ENCODE results near the gene LAMA1.

Gene LAMA1

GRCh38 chr18:6980363-6980762, 137.2 kb downstream of the LAMA1 start:
- Histone ChIP-seq H3F3A (ENCODE audit: low read depth) (no peaks in the 10 kb centered on the region), H4K20me1 (ENCODE audit: insufficient read depth, low read length, poor library complexity, severe bottlenecking) (no peaks in the 10 kb centered on the region), H3K9ac (ENCODE audit: low read depth, low read length, poor library complexity, severe bottlenecking) (no peak overlapping the region), H3K79me2 (ENCODE audit: insufficient read depth, low read length) (no peaks in the 10 kb centered on the region), H3K9me2 (replicated peaks; ENCODE audit: low read depth, low read length) (no peaks in the 10 kb centered on the region), H3K9me3 (ENCODE audit: insufficient read depth, low read depth, low read length) (0 out of 2 replicates have a peak, but pooled peaks cover 3% of the 10 kb centered on the region), H3K4me2 (ENCODE audit: low read depth, low read length, poor library complexity, severe bottlenecking) (no peak overlapping the region), H3K4me3 (ENCODE audit: low read length, poor library complexity, severe bottlenecking) (no peak overlapping the region), H3K36me3 (ENCODE audit: insufficient read depth, low read length) (no peaks in the 10 kb centered on the region), H3K27me3 (ENCODE audit: insufficient read depth, low read length, poor library complexity, severe bottlenecking) (no peaks in the 10 kb centered on the region), H2AFZ (ENCODE audit: low read length) (no peak overlapping the region), H3K4me1 (ENCODE audit: insufficient read depth, low read length, poor library complexity, severe bottlenecking) (no peaks in the 10 kb centered on the region)
- TF ChIP-seq, protein P1, sequence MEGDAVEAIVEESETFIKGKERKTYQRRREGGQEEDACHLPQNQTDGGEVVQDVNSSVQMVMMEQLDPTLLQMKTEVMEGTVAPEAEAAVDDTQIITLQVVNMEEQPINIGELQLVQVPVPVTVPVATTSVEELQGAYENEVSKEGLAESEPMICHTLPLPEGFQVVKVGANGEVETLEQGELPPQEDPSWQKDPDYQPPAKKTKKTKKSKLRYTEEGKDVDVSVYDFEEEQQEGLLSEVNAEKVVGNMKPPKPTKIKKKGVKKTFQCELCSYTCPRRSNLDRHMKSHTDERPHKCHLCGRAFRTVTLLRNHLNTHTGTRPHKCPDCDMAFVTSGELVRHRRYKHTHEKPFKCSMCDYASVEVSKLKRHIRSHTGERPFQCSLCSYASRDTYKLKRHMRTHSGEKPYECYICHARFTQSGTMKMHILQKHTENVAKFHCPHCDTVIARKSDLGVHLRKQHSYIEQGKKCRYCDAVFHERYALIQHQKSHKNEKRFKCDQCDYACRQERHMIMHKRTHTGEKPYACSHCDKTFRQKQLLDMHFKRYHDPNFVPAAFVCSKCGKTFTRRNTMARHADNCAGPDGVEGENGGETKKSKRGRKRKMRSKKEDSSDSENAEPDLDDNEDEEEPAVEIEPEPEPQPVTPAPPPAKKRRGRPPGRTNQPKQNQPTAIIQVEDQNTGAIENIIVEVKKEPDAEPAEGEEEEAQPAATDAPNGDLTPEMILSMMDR (conservative IDR thresholded peaks at IDR 0.05; ENCODE audit: low read length), result no peak
- no peak for TF ChIP-seq EZH2phosphoT487 (IDR thresholded peaks at IDR 0.05; ENCODE audit: borderline replicate concordance)

GRCh38 chr18:6979954-6980353, 137.6 kb downstream of the LAMA1 start:
- no peak overlapping the region for H3K4me3 ChIP-seq (ENCODE audit: low read length, poor library complexity, severe bottlenecking)
- H3K4me2 ChIP-seq (ENCODE audit: low read depth, low read length, poor library complexity, severe bottlenecking), result no peak overlapping the region
- H2AFZ ChIP-seq (ENCODE audit: low read length), result no peak overlapping the region
- H3K4me1 ChIP-seq (ENCODE audit: insufficient read depth, low read length, poor library complexity, severe bottlenecking), result no peaks in the 10 kb centered on the region
- no peaks in the 10 kb centered on the region for H3K36me3 ChIP-seq (ENCODE audit: insufficient read depth, low read length)
- TF ChIP-seq, protein P1 (conservative IDR thresholded peaks at IDR 0.05; ENCODE audit: low read length), result no peak
- no peak for TF ChIP-seq EZH2phosphoT487 (IDR thresholded peaks at IDR 0.05; ENCODE audit: borderline replicate concordance)
- H4K20me1 ChIP-seq (ENCODE audit: insufficient read depth, low read length, poor library complexity, severe bottlenecking), result no peaks in the 10 kb centered on the region
- no peaks in the 10 kb centered on the region for H3K27me3 ChIP-seq (ENCODE audit: insufficient read depth, low read length, poor library complexity, severe bottlenecking)
- H3K9ac ChIP-seq (ENCODE audit: low read depth, low read length, poor library complexity, severe bottlenecking), result no peak overlapping the region
- no peaks in the 10 kb centered on the region for H3K79me2 ChIP-seq (ENCODE audit: insufficient read depth, low read length)
- no peaks in the 10 kb centered on the region for H3K9me2 ChIP-seq (replicated peaks; ENCODE audit: low read depth, low read length)
- H3F3A ChIP-seq (ENCODE audit: low read depth), result no peaks in the 10 kb centered on the region
- H3K9me3 ChIP-seq (ENCODE audit: insufficient read depth, low read depth, low read length), result 0 out of 2 replicates have a peak, but pooled peaks cover 3% of the 10 kb centered on the region

DNA sequence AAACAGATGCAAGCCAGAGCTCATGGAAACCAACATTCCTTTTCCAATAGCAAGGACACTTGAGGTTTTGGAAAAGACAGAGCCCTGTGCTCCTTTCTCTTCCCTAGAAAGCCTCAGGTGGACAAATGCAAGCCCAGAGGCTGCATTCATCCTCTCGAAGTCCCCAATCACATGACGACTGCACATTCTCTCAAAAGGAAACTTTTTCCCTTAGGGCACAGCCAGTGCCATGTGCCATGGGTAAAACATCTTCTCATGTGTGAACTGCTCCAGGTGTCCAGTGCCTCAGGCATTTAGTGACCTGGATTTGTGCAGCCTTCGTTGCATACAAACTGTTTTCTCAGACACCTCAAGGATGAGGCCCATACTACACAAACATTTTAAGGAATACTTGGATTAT, 140.7 kb downstream of the LAMA1 start:
- Histone ChIP-seq H3K36me3 (ENCODE audit: insufficient read depth, low read length) (no peaks in the 10 kb centered on the region), H3K4me1 (ENCODE audit: insufficient read depth, low read length, poor library complexity, severe bottlenecking) (no peaks in the 10 kb centered on the region), H3K9ac (ENCODE audit: low read depth, low read length, poor library complexity, severe bottlenecking) (no peak overlapping the region), H3K79me2 (ENCODE audit: insufficient read depth, low read length) (no peaks in the 10 kb centered on the region), H2AFZ (ENCODE audit: low read length) (no peak overlapping the region), H3K9me3 (ENCODE audit: insufficient read depth, low read depth, low read length) (0 out of 2 replicates have a peak, but pooled peaks cover 3% of the 10 kb centered on the region), H4K20me1 (ENCODE audit: insufficient read depth, low read length, poor library complexity, severe bottlenecking) (no peaks in the 10 kb centered on the region), H3K27me3 (ENCODE audit: insufficient read depth, low read length, poor library complexity, severe bottlenecking) (no peaks in the 10 kb centered on the region), H3K4me2 (ENCODE audit: low read depth, low read length, poor library complexity, severe bottlenecking) (no peak overlapping the region), H3K9me2 (replicated peaks; ENCODE audit: low read depth, low read length) (no peaks in the 10 kb centered on the region), H3K4me3 (ENCODE audit: low read length, poor library complexity, severe bottlenecking) (no peak overlapping the region), H3F3A (ENCODE audit: low read depth) (no peaks in the 10 kb centered on the region)
- TF ChIP-seq, protein P1 (conservative IDR thresholded peaks at IDR 0.05; ENCODE audit: low read length), result no peak
- TF ChIP-seq EZH2phosphoT487 (IDR thresholded peaks at IDR 0.05; ENCODE audit: borderline replicate concordance), result no peak

Measured in Loucy (cell line).